Measurements from ENCODE around the gene GGTLC3. TPM values are rescaled to one million over a fixed set of nuclear protein-coding genes. Genes with fewer than 3 reads are reported as not detected.
"Not testable (repeated sequence)": the region's sequence is repeated elsewhere in the genome, so short reads cannot be mapped to it uniquely, and the experiment has no call there.

GGTLC3 gene
- polyA plus RNA-seq (not detected in 3 replicates), polyA minus RNA-seq (not detected in 3 replicates)
- not detected for polyA plus RNA-seq (2011; ENCODE audit: low read depth)
- not detected in 2 replicates for polyA plus RNA-seq (2011; cell fraction: cytosol; rRNA removed)
- polyA plus RNA-seq (2011; cell fraction: nucleus; rRNA removed) = not detected in 2 replicates
- polyA plus RNA-seq (2012; ENCODE audit: low replicate concordance) = not detected in 2 replicates
- not detected for polyA minus RNA-seq (2011; cell fraction: cytosol; rRNA and poly(A)+ RNA removed)
- polyA minus RNA-seq (2011; cell fraction: nucleus; rRNA and poly(A)+ RNA removed) = not detected in 2 replicates

GRCh38 chr22:18518061-18518460, at the start of gene GGTLC3:
TSS of gene GGTLC3 (minus strand) at chr22:18518161. CDS start at chr22:18517897, 264 bp downstream.
- H3K9ac ChIP-seq (ENCODE audit: control insufficient read depth, extremely low read depth, insufficient read depth, low read length); H3K9me1 ChIP-seq (ENCODE audit: control insufficient read depth, extremely low read depth, insufficient read depth, low read length); H4K20me1 ChIP-seq (ENCODE audit: control insufficient read depth, extremely low read depth, insufficient read depth, low read length); H3K36me3 ChIP-seq (ENCODE audit: control insufficient read depth in 2 of 2, extremely low read depth in 1 of 2, insufficient read depth in 2 of 2, low read length in 2 of 2); H3K79me2 ChIP-seq (ENCODE audit: control insufficient read depth, insufficient read depth, low read length); H3K4me1 ChIP-seq (ENCODE audit: control insufficient read depth, extremely low read depth, insufficient read depth, low read length); H3K4me3 ChIP-seq (ENCODE audit: control insufficient read depth in 2 of 3, extremely low read depth in 1 of 3, insufficient read depth in 2 of 3, low read depth in 1 of 3, low read length in 3 of 3); H3K27me3 ChIP-seq (ENCODE audit: control insufficient read depth, extremely low read depth, insufficient read depth, low read length); dilution Hi-C loops (cut with MboI; ENCODE audit: extremely low pct_ligation_motif_present, low sequenced_read_pairs); DNase-seq (ENCODE audit: low read depth, low spot score); H3K27ac ChIP-seq (ENCODE audit: control insufficient read depth, insufficient read depth, low read length); H2AFZ ChIP-seq (ENCODE audit: control insufficient read depth, low read length); H3K9me3 ChIP-seq (ENCODE audit: control insufficient read depth, low read depth, low read length); FAIRE-seq; H3K4me2 ChIP-seq (ENCODE audit: control insufficient read depth, extremely low read depth, insufficient read depth, low read depth, low read length): not testable (repeated sequence)

- FAIRE-seq; H4K20me1 ChIP-seq (ENCODE audit: control insufficient read depth, extremely low read depth, insufficient read depth, low read length); H3K4me3 ChIP-seq (ENCODE audit: control insufficient read depth in 2 of 3, extremely low read depth in 1 of 3, insufficient read depth in 2 of 3, low read depth in 1 of 3, low read length in 3 of 3); H3K36me3 ChIP-seq (ENCODE audit: control insufficient read depth in 2 of 2, extremely low read depth in 1 of 2, insufficient read depth in 2 of 2, low read length in 2 of 2); H3K27me3 ChIP-seq (ENCODE audit: control insufficient read depth, extremely low read depth, insufficient read depth, low read length); H3K9me1 ChIP-seq (ENCODE audit: control insufficient read depth, extremely low read depth, insufficient read depth, low read length); H3K9ac ChIP-seq (ENCODE audit: control insufficient read depth, extremely low read depth, insufficient read depth, low read length); H3K27ac ChIP-seq (ENCODE audit: control insufficient read depth, insufficient read depth, low read length); H3K9me3 ChIP-seq (ENCODE audit: control insufficient read depth, low read depth, low read length); dilution Hi-C loops (cut with MboI; ENCODE audit: extremely low pct_ligation_motif_present, low sequenced_read_pairs); H3K4me1 ChIP-seq (ENCODE audit: control insufficient read depth, extremely low read depth, insufficient read depth, low read length); DNase-seq (ENCODE audit: low read depth, low spot score); H3K79me2 ChIP-seq (ENCODE audit: control insufficient read depth, insufficient read depth, low read length); H2AFZ ChIP-seq (ENCODE audit: control insufficient read depth, low read length); H3K4me2 ChIP-seq (ENCODE audit: control insufficient read depth, extremely low read depth, insufficient read depth, low read depth, low read length): not testable (repeated sequence)
These were observed 42.4 kb upstream of the GGTLC3 start for GRCh38 chr22:18560099-18560974.

- H3K9me1 ChIP-seq (ENCODE audit: control insufficient read depth, extremely low read depth, insufficient read depth, low read length); H3K36me3 ChIP-seq (ENCODE audit: control insufficient read depth in 2 of 2, extremely low read depth in 1 of 2, insufficient read depth in 2 of 2, low read length in 2 of 2); H3K79me2 ChIP-seq (ENCODE audit: control insufficient read depth, insufficient read depth, low read length); H4K20me1 ChIP-seq (ENCODE audit: control insufficient read depth, extremely low read depth, insufficient read depth, low read length); dilution Hi-C loops (cut with MboI; ENCODE audit: extremely low pct_ligation_motif_present, low sequenced_read_pairs); DNase-seq (ENCODE audit: low read depth, low spot score); FAIRE-seq; H3K4me2 ChIP-seq (ENCODE audit: control insufficient read depth, extremely low read depth, insufficient read depth, low read depth, low read length); H3K27me3 ChIP-seq (ENCODE audit: control insufficient read depth, extremely low read depth, insufficient read depth, low read length); H3K27ac ChIP-seq (ENCODE audit: control insufficient read depth, insufficient read depth, low read length); H3K9me3 ChIP-seq (ENCODE audit: control insufficient read depth, low read depth, low read length); H3K4me3 ChIP-seq (ENCODE audit: control insufficient read depth in 2 of 3, extremely low read depth in 1 of 3, insufficient read depth in 2 of 3, low read depth in 1 of 3, low read length in 3 of 3); H2AFZ ChIP-seq (ENCODE audit: control insufficient read depth, low read length); H3K9ac ChIP-seq (ENCODE audit: control insufficient read depth, extremely low read depth, insufficient read depth, low read length); H3K4me1 ChIP-seq (ENCODE audit: control insufficient read depth, extremely low read depth, insufficient read depth, low read length): not testable (repeated sequence)
These were observed 41.0 kb upstream of the GGTLC3 start for GRCh38 chr22:18558939-18559338.

- H3K79me2 ChIP-seq (ENCODE audit: control insufficient read depth, insufficient read depth, low read length); H3K4me1 ChIP-seq (ENCODE audit: control insufficient read depth, extremely low read depth, insufficient read depth, low read length); H3K4me2 ChIP-seq (ENCODE audit: control insufficient read depth, extremely low read depth, insufficient read depth, low read depth, low read length); H3K27me3 ChIP-seq (ENCODE audit: control insufficient read depth, extremely low read depth, insufficient read depth, low read length); H2AFZ ChIP-seq (ENCODE audit: control insufficient read depth, low read length); H3K9me1 ChIP-seq (ENCODE audit: control insufficient read depth, extremely low read depth, insufficient read depth, low read length); H3K4me3 ChIP-seq (ENCODE audit: control insufficient read depth in 2 of 3, extremely low read depth in 1 of 3, insufficient read depth in 2 of 3, low read depth in 1 of 3, low read length in 3 of 3); H3K9me3 ChIP-seq (ENCODE audit: control insufficient read depth, low read depth, low read length); H3K27ac ChIP-seq (ENCODE audit: control insufficient read depth, insufficient read depth, low read length); H3K36me3 ChIP-seq (ENCODE audit: control insufficient read depth in 2 of 2, extremely low read depth in 1 of 2, insufficient read depth in 2 of 2, low read length in 2 of 2); dilution Hi-C loops (cut with MboI; ENCODE audit: extremely low pct_ligation_motif_present, low sequenced_read_pairs); FAIRE-seq; H4K20me1 ChIP-seq (ENCODE audit: control insufficient read depth, extremely low read depth, insufficient read depth, low read length); H3K9ac ChIP-seq (ENCODE audit: control insufficient read depth, extremely low read depth, insufficient read depth, low read length); DNase-seq (ENCODE audit: low read depth, low spot score): not testable (repeated sequence)
These were observed 40.6 kb upstream of the GGTLC3 start for GRCh38 chr22:18558516-18558915.

Data from keratinocyte (primary cell).